Measurements from ENCODE around the gene GAB2. TPM values are rescaled to one million over a fixed set of nuclear protein-coding genes. Genes with fewer than 3 reads are reported as not detected.

GAB2 gene
- total RNA-seq, 1 experiment from 2014 or later, result 3.3 TPM

DNA sequence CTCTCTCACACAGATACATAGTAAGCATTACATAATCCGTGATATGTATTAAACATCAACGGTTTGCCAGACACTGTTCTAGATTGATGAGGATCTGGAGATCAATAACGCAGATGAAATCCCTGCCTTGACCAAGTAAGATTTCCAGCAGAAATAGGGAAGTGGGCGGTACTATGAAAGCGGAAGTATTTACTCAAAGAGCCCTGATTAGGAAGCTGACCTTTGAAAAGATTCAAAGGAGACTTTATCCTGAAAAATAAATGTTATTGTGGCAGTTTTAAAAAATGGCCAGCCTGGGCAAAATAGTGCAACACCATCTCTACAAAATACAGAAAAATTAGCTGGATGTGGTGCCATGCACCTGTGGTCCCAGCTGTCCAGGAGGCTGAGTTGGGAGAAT lies 26.8 kb downstream of the GAB2 start:
- H3K23me2 ChIP-seq (ENCODE audit: insufficient read length, low read depth, low read length, poor library complexity, severe bottlenecking), result no peaks in the 10 kb centered on the region
- Mint-ChIP-seq H3K27ac (no peak overlapping the region), H3K9me3 (no peaks in the 10 kb centered on the region; a peak in 1 of 5 replicates), H3K36me3 (ENCODE audit: insufficient read depth in 1 of 3, low read depth in 3 of 3) (peaks cover 0 to 4% (median 0%) of the 10 kb centered on the region in 3 experiments; a peak in 2 of 7 replicates), H3K4me1 (no peaks in the 10 kb centered on the region), H3K27me3 (ENCODE audit: low read depth) (no peaks in the 10 kb centered on the region; the same call in 1 of the 2 replicates), H3K4me3 (no peak overlapping the region)
- no peak overlapping the region for H3K18ac ChIP-seq (ENCODE audit: insufficient read length, low read depth, low read length)
- H3K4me2 ChIP-seq (ENCODE audit: insufficient read depth, insufficient read length, low read length), result no peak overlapping the region
- H2BK5ac ChIP-seq (ENCODE audit: insufficient read length, low read length), result no peak overlapping the region
- no peak overlapping the region for H3K4ac ChIP-seq (ENCODE audit: low read depth, low read length)
- H2BK12ac ChIP-seq (ENCODE audit: insufficient read length, low read depth, low read length), result no peak overlapping the region
- no peak for DNase-seq
- TF ChIP-seq, protein P1, sequence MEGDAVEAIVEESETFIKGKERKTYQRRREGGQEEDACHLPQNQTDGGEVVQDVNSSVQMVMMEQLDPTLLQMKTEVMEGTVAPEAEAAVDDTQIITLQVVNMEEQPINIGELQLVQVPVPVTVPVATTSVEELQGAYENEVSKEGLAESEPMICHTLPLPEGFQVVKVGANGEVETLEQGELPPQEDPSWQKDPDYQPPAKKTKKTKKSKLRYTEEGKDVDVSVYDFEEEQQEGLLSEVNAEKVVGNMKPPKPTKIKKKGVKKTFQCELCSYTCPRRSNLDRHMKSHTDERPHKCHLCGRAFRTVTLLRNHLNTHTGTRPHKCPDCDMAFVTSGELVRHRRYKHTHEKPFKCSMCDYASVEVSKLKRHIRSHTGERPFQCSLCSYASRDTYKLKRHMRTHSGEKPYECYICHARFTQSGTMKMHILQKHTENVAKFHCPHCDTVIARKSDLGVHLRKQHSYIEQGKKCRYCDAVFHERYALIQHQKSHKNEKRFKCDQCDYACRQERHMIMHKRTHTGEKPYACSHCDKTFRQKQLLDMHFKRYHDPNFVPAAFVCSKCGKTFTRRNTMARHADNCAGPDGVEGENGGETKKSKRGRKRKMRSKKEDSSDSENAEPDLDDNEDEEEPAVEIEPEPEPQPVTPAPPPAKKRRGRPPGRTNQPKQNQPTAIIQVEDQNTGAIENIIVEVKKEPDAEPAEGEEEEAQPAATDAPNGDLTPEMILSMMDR (conservative IDR thresholded peaks at IDR 0.05), result no peak
- no peak overlapping the region for H3K56ac ChIP-seq (ENCODE audit: insufficient read length, low read depth, low read length)
- no peak overlapping the region for H3K27ac ChIP-seq (ENCODE audit: insufficient read length, low read depth, low read length)
- H2BK20ac ChIP-seq (ENCODE audit: low read depth, low read length, poor library complexity, severe bottlenecking), result no peak overlapping the region
- H3K4me1 ChIP-seq (ENCODE audit: insufficient read depth, low read length), result no peaks in the 10 kb centered on the region
- no peaks in the 10 kb centered on the region for H4K20me1 ChIP-seq (ENCODE audit: control insufficient read depth, insufficient read depth, insufficient read length)
- no peak overlapping the region for H4K8ac ChIP-seq (replicated peaks; ENCODE audit: insufficient read length, low read depth, low read length)
- no peaks in the 10 kb centered on the region for H3K9me3 ChIP-seq (ENCODE audit: control insufficient read depth, low read depth, low read length)
- WGBS (ENCODE audit: extremely low coverage, insufficient read length, low lambda C conversion rate), result no CpG with 5 or more reads among the region's 5 CpGs
- no peak overlapping the region for H4K5ac ChIP-seq (ENCODE audit: insufficient read length, low read depth, low read length)
- no peak overlapping the region for H2AFZ ChIP-seq (ENCODE audit: low read length)
- no peak overlapping the region for H3K9ac ChIP-seq (ENCODE audit: extremely low read depth, insufficient read length, low read length)
- H4K91ac ChIP-seq (ENCODE audit: insufficient read length, low read depth, low read length), result no peak overlapping the region
- no peak overlapping the region for H3T11ph ChIP-seq (ENCODE audit: low read length)
- H2BK15ac ChIP-seq (ENCODE audit: low read depth, low read length), result no peak overlapping the region
- no peaks in the 10 kb centered on the region for H3K79me2 ChIP-seq (ENCODE audit: insufficient read depth, low read length)
- no peak overlapping the region for H2BK120ac ChIP-seq (ENCODE audit: low read depth, low read length, poor library complexity, severe bottlenecking)
- H3K27me3 ChIP-seq (ENCODE audit: insufficient read depth, low read length), result no peaks in the 10 kb centered on the region
- H3K23ac ChIP-seq (ENCODE audit: insufficient read length, low read depth, low read length), result no peak overlapping the region
- no peak overlapping the region for H3K14ac ChIP-seq (ENCODE audit: insufficient read depth, low read length)
- H3K79me1 ChIP-seq (ENCODE audit: insufficient read depth, low read depth, low read length, poor library complexity, severe bottlenecking), result no peaks in the 10 kb centered on the region
- H2AK5ac ChIP-seq (ENCODE audit: insufficient read length, low read length), result no peak overlapping the region

Data from H9 (cell line).